SK-N-SH treated with all-trans-retinoic acid at 6 μM for 48 hours (cell line): ENCODE measurements around the gene GATA6.

Experiments
- ATAC-seq: fragments of 200-7000 bp; cut with Tn5 transposase; 3 replicates; pipeline ENCODE4 v1.9.1; 2020; ENCODE audit warnings: mild to moderate bottlenecking, moderate library complexity
- ARNTL ChIP-seq: fragments of 450-650 bp; formaldehyde crosslinking; IDR thresholded peaks from 2 replicates; pipeline ENCODE4 v1.5.0; 2020; ENCODE audit warnings: low read depth, mild to moderate bottlenecking, moderate library complexity, borderline replicate concordance
- BACH2 ChIP-seq: fragments of 250-450 bp; sonication (Bioruptor Pico); IDR thresholded peaks from 2 replicates; pipeline ENCODE4 v1.9.0; 2021; ENCODE audit warnings: mild to moderate bottlenecking, borderline replicate concordance
- CREB5 ChIP-seq: fragments of 250-450 bp; sonication (Bioruptor Pico); IDR thresholded peaks from 2 replicates; pipeline ENCODE4 v1.5.1; 2020; ENCODE audit warnings: low read depth, mild to moderate bottlenecking, moderate library complexity
- CSDC2 ChIP-seq: fragments of 250-450 bp; sonication (Bioruptor Pico); IDR thresholded peaks from 2 replicates; pipeline ENCODE4 v1.5.0; 2020; ENCODE audit warnings: mild to moderate bottlenecking, moderate library complexity
- CSRNP3 ChIP-seq: fragments of 250-450 bp; sonication (Bioruptor Pico); IDR thresholded peaks from 2 replicates; pipeline ENCODE4 v1.5.1; 2021; ENCODE audit warnings: mild to moderate bottlenecking, moderate library complexity
- ESRRG ChIP-seq: fragments of 250-450 bp; sonication (Bioruptor Pico); IDR thresholded peaks from 2 replicates; pipeline ENCODE4 v1.6.1; 2021; ENCODE audit warnings: mild to moderate bottlenecking
- GLIS3 ChIP-seq: fragments of 250-450 bp; sonication (Bioruptor Pico); IDR thresholded peaks from 2 replicates; pipeline ENCODE4 v1.5.0; 2020; ENCODE audit warnings: mild to moderate bottlenecking, moderate library complexity
- ISL1 ChIP-seq: fragments of 250-450 bp; sonication (Bioruptor Pico); IDR thresholded peaks from 2 replicates; pipeline ENCODE4 v2.1.2; 2022; ENCODE audit warnings: mild to moderate bottlenecking, moderate library complexity
- OSR1 ChIP-seq: fragments of 250-450 bp; sonication (Bioruptor Pico); IDR thresholded peaks from 2 replicates; pipeline ENCODE4 v1.8.0; 2022; ENCODE audit warnings: moderate library complexity, mild to moderate bottlenecking, inconsistent platforms
- PATZ1 ChIP-seq: fragments of 250-450 bp; sonication (Bioruptor Pico); IDR thresholded peaks from 2 replicates; pipeline ENCODE4 v1.8.0; 2020; ENCODE audit warnings: mild to moderate bottlenecking, moderate library complexity, borderline replicate concordance
- POU6F1 ChIP-seq: fragments of 250-450 bp; sonication (Bioruptor Pico); IDR thresholded peaks from 2 replicates; pipeline ENCODE4 v1.8.0; 2021; ENCODE audit warnings: low read depth, mild to moderate bottlenecking, moderate library complexity, borderline replicate concordance
- RARB ChIP-seq: fragments of 250-450 bp; sonication (Bioruptor Pico); IDR thresholded peaks from 2 replicates; pipeline ENCODE4 v1.8.0; 2021; ENCODE audit warnings: mild to moderate bottlenecking, moderate library complexity
- SNAI2 ChIP-seq: fragments of 250-450 bp; sonication (Bioruptor Pico); IDR thresholded peaks from 2 replicates; pipeline ENCODE4 v1.5.0; 2020; ENCODE audit warnings: mild to moderate bottlenecking, moderate library complexity
- TCF4 ChIP-seq: fragments of 250-450 bp; sonication (Bioruptor Pico); IDR thresholded peaks from 2 replicates; pipeline ENCODE4 v1.8.0; 2021; ENCODE audit warnings: mild to moderate bottlenecking, moderate library complexity, borderline replicate concordance
- TOX ChIP-seq: fragments of 250-450 bp; sonication (Bioruptor Pico); IDR thresholded peaks from 2 replicates; pipeline ENCODE4 v1.8.0; 2021; ENCODE audit warnings: mild to moderate bottlenecking, moderate library complexity, borderline replicate concordance
- ZC3H10 ChIP-seq: fragments of 250-450 bp; sonication (Bioruptor Pico); IDR thresholded peaks from 2 replicates; pipeline ENCODE4 v1.5.1; 2021; ENCODE audit warnings: mild to moderate bottlenecking, moderate library complexity
- ZFP3 ChIP-seq: fragments of 250-450 bp; sonication (Bioruptor Pico); IDR thresholded peaks from 2 replicates; pipeline ENCODE4 v1.5.0; 2020; ENCODE audit warnings: mild to moderate bottlenecking, moderate library complexity
- ZFP30 ChIP-seq: fragments of 450-650 bp; formaldehyde crosslinking; IDR thresholded peaks from 2 replicates; pipeline ENCODE4 v1.5.0; 2022; ENCODE audit warnings: mild to moderate bottlenecking, moderate library complexity
- ZNF565 ChIP-seq: fragments of 450-650 bp; formaldehyde crosslinking; conservative IDR thresholded peaks from 2 replicates; pipeline ENCODE4 v1.5.0; 2020; ENCODE audit warnings: low read depth, mild to moderate bottlenecking, moderate library complexity
- ZNF70 ChIP-seq: fragments of 450-650 bp; formaldehyde crosslinking; IDR thresholded peaks from 2 replicates; pipeline ENCODE4 v1.5.0; 2020; ENCODE audit warnings: mild to moderate bottlenecking, moderate library complexity
- ZNF8 ChIP-seq: fragments of 450-650 bp; formaldehyde crosslinking; IDR thresholded peaks from 2 replicates; pipeline ENCODE4 v1.5.0; 2020; ENCODE audit warnings: mild to moderate bottlenecking, moderate library complexity
- TF ChIP-seq, protein P1 (sequence below): fragments of 250-450 bp; sonication (Bioruptor Pico); IDR thresholded peaks from 2 replicates; pipeline ENCODE4 v1.5.0; 2020; ENCODE audit warnings: mild to moderate bottlenecking, moderate library complexity

GATA6 gene

GRCh38 chr18:22143347-22144340, 25.7 kb upstream of the GATA6 start:
- no peak for TF ChIP-seq ZFP3 (CRISPR knock-in tag)
- TF ChIP-seq, all 23 proteins: peak for 0
- ATAC-seq: no peak

- ATAC-seq: no peak
- TF ChIP-seq CSRNP3 (CRISPR knock-in tag) (no peak), PATZ1 (CRISPR knock-in tag) (no peak), ZC3H10 (CRISPR knock-in tag) (no peak), RARB (CRISPR knock-in tag) (no peak), ESRRG (CRISPR knock-in tag) (no peak), ZFP30 (no peak), ZNF565 (CRISPR knock-in tag) (no peak), POU6F1 (CRISPR knock-in tag) (no peak), ZNF8 (CRISPR knock-in tag) (no peak), BACH2 (no peak)
- TF ChIP-seq, protein P1, sequence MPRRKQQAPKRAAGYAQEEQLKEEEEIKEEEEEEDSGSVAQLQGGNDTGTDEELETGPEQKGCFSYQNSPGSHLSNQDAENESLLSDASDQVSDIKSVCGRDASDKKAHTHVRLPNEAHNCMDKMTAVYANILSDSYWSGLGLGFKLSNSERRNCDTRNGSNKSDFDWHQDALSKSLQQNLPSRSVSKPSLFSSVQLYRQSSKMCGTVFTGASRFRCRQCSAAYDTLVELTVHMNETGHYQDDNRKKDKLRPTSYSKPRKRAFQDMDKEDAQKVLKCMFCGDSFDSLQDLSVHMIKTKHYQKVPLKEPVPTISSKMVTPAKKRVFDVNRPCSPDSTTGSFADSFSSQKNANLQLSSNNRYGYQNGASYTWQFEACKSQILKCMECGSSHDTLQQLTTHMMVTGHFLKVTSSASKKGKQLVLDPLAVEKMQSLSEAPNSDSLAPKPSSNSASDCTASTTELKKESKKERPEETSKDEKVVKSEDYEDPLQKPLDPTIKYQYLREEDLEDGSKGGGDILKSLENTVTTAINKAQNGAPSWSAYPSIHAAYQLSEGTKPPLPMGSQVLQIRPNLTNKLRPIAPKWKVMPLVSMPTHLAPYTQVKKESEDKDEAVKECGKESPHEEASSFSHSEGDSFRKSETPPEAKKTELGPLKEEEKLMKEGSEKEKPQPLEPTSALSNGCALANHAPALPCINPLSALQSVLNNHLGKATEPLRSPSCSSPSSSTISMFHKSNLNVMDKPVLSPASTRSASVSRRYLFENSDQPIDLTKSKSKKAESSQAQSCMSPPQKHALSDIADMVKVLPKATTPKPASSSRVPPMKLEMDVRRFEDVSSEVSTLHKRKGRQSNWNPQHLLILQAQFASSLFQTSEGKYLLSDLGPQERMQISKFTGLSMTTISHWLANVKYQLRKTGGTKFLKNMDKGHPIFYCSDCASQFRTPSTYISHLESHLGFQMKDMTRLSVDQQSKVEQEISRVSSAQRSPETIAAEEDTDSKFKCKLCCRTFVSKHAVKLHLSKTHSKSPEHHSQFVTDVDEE (CRISPR knock-in tag): no peak
- TF ChIP-seq, all 23 proteins: peak for 0
Observed at GRCh38 chr18:22145160-22145559, 24.2 kb upstream of the GATA6 start.

DNA sequence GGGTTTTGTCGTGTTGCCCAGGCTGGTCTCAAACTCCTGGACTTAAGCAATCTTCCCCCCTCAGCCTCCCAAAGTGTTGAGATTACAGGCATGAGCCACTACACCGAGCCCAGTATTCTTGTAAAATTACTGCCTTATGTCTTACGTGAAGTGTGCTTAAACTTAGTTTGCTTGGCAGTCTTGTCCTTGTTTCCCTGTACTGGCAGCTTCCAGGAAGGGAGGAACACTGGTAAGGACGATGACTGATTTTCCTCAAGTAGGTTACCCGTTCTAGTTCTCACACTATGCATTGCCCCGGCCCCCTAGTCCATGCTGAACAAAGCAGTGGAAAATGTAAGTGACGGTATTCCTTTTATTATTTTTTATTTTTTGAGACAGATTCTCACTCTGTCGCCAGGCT, 19.7 kb upstream of the GATA6 start:
- no peak for ATAC-seq
- TF ChIP-seq ARNTL (no peak), RARB (CRISPR knock-in tag) (no peak), ESRRG (CRISPR knock-in tag) (no peak), CSDC2 (no peak), OSR1 (no peak), ZNF565 (CRISPR knock-in tag) (no peak), ZNF8 (CRISPR knock-in tag) (no peak), BACH2 (no peak), SNAI2 (CRISPR knock-in tag) (no peak), ZFP30 (no peak), ISL1 (CRISPR knock-in tag) (no peak), TOX (CRISPR knock-in tag) (no peak), TCF4 (CRISPR knock-in tag) (no peak), ZC3H10 (CRISPR knock-in tag) (no peak), ZNF70 (CRISPR knock-in tag) (no peak), ZFP3 (CRISPR knock-in tag) (no peak), GLIS3 (CRISPR knock-in tag) (no peak), CREB5 (CRISPR knock-in tag) (no peak)
- TF ChIP-seq, protein P1 (CRISPR knock-in tag): no peak
